Kidney epithelial cell (primary cell): Measurements from ENCODE around the gene SEZ6L. TPM values are rescaled to one million over a fixed set of nuclear protein-coding genes. Genes with fewer than 3 reads are reported as not detected.
A peak's percentile ranks its signal among the peaks of the same experiment; 100 is the strongest.

Experiments used
- DNase-seq: peaks from one replicate; pipeline ENCODE4 v3.0.0-alpha.2; 2010; ENCODE audit warnings: low read depth
- H3K27me3 ChIP-seq: 2 replicates; pipeline ENCODE4 v1.6.0; 2011; ENCODE audit warnings: low read length; ENCODE audit not compliant: control insufficient read depth, insufficient read depth
- H3K36me3 ChIP-seq: 2 replicates; pipeline ENCODE4 v1.5.1; 2011; ENCODE audit warnings: low read length; ENCODE audit not compliant: control insufficient read depth, insufficient read depth
- H3K4me3 ChIP-seq: 2 replicates; pipeline ENCODE4 v1.5.1; 2011; ENCODE audit warnings: low read depth, mild to moderate bottlenecking, control low read depth, low read length
- total RNA-seq: library from RNA; depleted of rRNA; stranded (reverse); fragments of >200 nt; gene quantifications from 2 replicates; pipeline ENCODE4 v1.2.3, GENCODE V29; 2015
- TF ChIP-seq, protein P1 (sequence below): IDR thresholded peaks from 2 replicates; pipeline ENCODE4 v1.5.1; 2011; ENCODE audit warnings: mild to moderate bottlenecking, moderate library complexity, low read length, control low read depth, inconsistent platforms; ENCODE audit not compliant: insufficient read depth, poor library complexity, severe bottlenecking

Gene SEZ6L
- total RNA-seq, 1 donor from 2014 or later: not detected

DNA sequence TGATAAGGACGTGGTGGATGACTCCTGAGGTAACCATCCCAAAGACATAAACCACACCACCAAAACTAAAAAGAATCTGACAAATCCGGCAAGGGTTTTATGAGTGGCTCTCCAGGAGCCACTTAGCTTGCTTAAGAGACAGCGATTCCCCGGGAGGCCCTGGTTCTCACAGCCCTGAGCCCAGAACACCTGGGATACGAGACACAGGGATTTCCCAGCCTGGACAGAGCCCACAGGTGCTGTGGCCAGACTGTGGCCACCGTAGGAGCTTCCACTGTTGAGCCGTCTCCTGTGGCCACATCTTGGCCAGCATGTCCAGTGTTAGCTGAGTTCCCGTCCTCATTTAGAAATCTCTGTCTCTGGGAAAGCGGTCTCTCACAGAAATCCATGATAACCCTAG lies 188.6 kb downstream of the SEZ6L start:
- Histone ChIP-seq H3K4me3 (no peak overlapping the region), H3K27me3 (no peaks in the 10 kb centered on the region), H3K36me3 (no peaks in the 10 kb centered on the region)
- no peak for DNase-seq
- TF ChIP-seq, protein P1, sequence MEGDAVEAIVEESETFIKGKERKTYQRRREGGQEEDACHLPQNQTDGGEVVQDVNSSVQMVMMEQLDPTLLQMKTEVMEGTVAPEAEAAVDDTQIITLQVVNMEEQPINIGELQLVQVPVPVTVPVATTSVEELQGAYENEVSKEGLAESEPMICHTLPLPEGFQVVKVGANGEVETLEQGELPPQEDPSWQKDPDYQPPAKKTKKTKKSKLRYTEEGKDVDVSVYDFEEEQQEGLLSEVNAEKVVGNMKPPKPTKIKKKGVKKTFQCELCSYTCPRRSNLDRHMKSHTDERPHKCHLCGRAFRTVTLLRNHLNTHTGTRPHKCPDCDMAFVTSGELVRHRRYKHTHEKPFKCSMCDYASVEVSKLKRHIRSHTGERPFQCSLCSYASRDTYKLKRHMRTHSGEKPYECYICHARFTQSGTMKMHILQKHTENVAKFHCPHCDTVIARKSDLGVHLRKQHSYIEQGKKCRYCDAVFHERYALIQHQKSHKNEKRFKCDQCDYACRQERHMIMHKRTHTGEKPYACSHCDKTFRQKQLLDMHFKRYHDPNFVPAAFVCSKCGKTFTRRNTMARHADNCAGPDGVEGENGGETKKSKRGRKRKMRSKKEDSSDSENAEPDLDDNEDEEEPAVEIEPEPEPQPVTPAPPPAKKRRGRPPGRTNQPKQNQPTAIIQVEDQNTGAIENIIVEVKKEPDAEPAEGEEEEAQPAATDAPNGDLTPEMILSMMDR: no peak

DNA sequence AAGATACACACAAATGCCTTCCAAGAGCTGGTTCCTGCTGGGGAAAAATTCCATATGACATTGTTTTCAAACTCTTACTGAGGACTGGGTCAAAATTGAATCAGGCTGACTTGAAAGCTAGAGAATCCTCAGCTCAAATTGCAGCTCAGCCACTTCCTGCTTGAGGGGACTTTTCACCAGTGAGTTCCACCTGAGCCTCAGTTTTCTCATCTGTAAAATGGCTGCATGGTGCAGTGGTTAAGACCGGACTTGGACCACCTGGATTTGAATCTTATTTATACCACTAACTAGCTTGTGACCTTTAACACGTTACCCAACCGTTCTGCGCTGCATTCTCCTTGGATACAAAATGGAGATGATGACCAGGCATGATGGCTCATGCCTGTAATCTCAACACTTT lies 189.9 kb downstream of the SEZ6L start:
- TF ChIP-seq, protein P1: no peak
- H3K4me3 ChIP-seq: no peak overlapping the region
- DNase-seq: no peak
- no peaks in the 10 kb centered on the region for H3K27me3 ChIP-seq
- no peaks in the 10 kb centered on the region for H3K36me3 ChIP-seq

DNA sequence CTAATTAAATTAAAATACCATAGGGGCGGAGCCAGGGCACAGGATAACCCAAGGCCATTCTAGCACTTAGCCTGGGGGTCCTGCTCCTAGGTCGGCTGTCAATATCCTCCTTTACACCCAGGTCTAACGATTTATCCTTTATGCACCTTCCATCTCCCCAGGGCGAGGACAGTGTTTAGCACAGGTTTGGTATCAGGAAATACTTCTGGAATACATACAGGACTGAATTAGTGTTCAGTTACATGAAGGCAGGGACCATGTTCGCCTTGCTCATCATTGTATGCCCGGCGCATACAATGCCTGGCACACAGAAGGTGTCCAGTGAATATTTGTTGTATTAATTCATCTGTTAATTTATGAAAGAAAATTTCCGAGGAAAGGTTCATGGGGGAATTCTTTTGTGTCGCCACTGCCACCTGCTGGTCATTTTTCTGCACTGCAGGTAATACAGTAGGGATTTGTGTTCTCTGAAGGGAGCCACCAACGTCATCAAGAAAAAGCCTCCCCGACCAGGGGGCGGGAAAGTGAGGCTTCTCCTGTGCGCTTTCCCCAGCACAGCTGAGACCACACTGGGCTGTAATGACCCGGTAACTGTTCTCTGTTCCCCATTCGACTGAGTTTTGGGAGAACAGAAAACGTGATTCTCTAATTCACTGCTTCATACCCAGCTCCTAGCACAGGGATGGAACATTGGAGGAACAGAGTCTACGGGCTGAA lies 191.1 kb downstream of the SEZ6L start:
- Histone ChIP-seq H3K36me3 (no peaks in the 10 kb centered on the region), H3K4me3 (no peak overlapping the region), H3K27me3 (no peaks in the 10 kb centered on the region)
- TF ChIP-seq, protein P1: peak; percentile 92
- peak; percentile 29 for DNase-seq

DNA sequence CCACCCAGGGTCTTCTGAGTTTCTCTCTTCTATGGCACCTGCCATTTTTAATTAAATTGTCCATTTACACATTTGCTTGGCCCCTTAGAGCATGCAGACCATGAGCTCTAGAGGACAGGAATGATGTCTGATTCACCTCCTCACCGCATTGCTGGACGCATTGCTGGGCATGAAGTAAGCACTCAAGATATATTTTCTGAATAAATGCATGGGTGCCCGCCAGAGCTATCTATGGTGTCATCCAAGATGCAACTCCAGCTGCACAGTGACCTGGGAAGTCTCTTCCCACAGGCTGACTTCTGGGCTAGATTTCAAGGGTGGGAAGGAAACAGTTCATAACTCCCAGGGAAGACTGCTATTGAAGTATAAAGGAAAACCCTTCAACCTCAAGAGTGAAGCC lies 193.2 kb downstream of the SEZ6L start:
- no peak overlapping the region for H3K4me3 ChIP-seq
- H3K36me3 ChIP-seq: no peaks in the 10 kb centered on the region
- peak; percentile 5 for DNase-seq
- H3K27me3 ChIP-seq: no peaks in the 10 kb centered on the region
- TF ChIP-seq, protein P1: no peak

DNA sequence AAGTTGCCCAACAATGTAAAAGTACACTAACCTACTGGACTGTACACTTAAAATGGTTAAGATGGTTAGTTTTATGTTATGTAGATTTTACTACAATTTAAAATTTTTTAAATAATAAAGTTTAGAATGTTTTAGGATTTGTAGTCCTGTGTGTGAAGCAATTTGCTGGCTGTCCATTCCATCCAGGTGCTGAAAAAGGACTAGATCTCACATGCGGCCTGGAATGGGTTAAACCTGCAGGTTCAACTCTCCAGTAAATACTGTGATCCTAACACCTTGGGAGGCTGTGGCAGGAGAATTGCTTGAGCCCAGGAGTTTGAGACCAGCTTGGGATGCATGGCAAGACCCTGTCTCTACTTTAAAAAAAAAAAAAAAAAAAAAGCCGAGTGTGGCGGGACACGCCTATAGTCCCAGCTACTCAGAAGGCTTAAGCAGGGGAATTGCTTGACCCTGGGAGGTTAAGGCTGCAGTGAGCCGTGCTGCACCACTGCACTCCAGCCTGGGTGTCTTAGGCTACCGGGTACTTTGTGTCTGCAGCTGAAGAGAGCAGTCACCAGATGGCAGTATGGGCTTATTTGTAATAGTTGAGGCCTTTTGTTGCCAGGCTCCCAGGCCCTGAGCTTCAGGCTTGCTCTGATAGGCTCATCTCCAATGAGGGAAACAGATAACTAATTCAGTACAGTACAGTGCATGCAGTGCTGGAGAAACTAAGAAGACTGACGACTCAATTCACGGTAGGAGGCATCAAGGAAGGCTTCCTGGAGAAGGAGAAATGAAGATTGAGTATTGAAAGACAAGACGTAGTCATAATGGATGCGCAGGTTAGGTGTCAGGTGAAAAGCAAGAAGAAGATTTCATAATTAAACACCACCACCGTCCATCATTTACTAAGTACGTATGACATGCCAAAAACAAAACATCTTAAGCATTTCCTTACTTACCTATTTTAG lies 195.1 kb downstream of the SEZ6L start:
- H3K4me3 ChIP-seq: no peak overlapping the region

More for the DNA sequence above, 195.1 kb downstream of the SEZ6L start:
- no peaks in the 10 kb centered on the region for H3K36me3 ChIP-seq
- peak; percentile 57 for DNase-seq
- H3K27me3 ChIP-seq: no peaks in the 10 kb centered on the region
- TF ChIP-seq, protein P1: peak; percentile 80
